Measurements from ENCODE around the gene IREB2.

- TF ChIP-seq POLR2A (IDR thresholded peaks at IDR 0.05) (no peak), CTCF (IDR thresholded peaks at IDR 0.05) (no peak)
These were observed 8.5 kb downstream of the IREB2 start for GRCh38 chr15:78446551-78446950.
